ENCODE data around the gene TP53.

DNA sequence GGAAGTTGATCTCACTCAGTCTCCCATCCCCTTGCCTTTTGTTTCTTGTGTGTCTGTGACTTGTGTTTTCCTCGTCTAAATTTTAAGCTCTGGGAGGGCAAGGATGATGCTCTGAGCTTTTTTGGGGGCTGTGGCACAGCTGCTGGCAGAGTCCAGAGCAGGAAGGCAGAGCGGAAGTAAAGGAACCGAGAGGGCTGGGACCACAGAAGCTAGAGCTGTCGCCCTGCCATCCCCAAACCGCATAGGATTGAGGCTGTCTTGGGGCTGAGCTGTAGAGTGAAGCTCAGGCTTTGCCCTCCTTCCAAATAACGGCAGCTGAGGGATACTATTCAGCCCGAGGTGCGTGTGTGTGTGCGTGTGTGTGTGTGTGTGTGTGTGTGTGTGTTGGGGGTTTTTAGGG is 26.5 kb upstream of the TP53 start:
- no peak for TF ChIP-seq POLR2A (IDR thresholded peaks at IDR 0.05)
- TF ChIP-seq, protein P1, sequence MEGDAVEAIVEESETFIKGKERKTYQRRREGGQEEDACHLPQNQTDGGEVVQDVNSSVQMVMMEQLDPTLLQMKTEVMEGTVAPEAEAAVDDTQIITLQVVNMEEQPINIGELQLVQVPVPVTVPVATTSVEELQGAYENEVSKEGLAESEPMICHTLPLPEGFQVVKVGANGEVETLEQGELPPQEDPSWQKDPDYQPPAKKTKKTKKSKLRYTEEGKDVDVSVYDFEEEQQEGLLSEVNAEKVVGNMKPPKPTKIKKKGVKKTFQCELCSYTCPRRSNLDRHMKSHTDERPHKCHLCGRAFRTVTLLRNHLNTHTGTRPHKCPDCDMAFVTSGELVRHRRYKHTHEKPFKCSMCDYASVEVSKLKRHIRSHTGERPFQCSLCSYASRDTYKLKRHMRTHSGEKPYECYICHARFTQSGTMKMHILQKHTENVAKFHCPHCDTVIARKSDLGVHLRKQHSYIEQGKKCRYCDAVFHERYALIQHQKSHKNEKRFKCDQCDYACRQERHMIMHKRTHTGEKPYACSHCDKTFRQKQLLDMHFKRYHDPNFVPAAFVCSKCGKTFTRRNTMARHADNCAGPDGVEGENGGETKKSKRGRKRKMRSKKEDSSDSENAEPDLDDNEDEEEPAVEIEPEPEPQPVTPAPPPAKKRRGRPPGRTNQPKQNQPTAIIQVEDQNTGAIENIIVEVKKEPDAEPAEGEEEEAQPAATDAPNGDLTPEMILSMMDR (IDR thresholded peaks at IDR 0.05): no peak

All from transverse colon (tissue), 3 donors.